HG02981 (cell line): ENCODE data around the gene PTPRM.

Experiments
- ATAC-seq: cut with Tn5 transposase; IDR thresholded peaks from one replicate; pipeline ENCODE4 v1.9.1; 2021; ENCODE audit warnings: mild to moderate bottlenecking, moderate library complexity; ENCODE audit not compliant: unreplicated experiment

PTPRM gene

GRCh38 chr18:8401606-8402005, 834.5 kb downstream of the PTPRM start:
- ATAC-seq: no peak

- ATAC-seq: no peak
These were observed 835.1 kb downstream of the PTPRM start for GRCh38 chr18:8402237-8402636.

- no peak for ATAC-seq
These were observed 836.6 kb downstream of the PTPRM start for GRCh38 chr18:8403713-8404112.

GRCh38 chr18:8406186-8406867, 839.2 kb downstream of the PTPRM start:
- no peak for ATAC-seq

GRCh38 chr18:8406868-8407250, 839.7 kb downstream of the PTPRM start:
- no peak for ATAC-seq

GRCh38 chr18:8409151-8409550, 842.0 kb downstream of the PTPRM start:
- ATAC-seq: no peak

GRCh38 chr18:8411492-8411891, 844.4 kb downstream of the PTPRM start:
- ATAC-seq: no peak

- ATAC-seq: no peak
These were observed 845.0 kb downstream of the PTPRM start for GRCh38 chr18:8412117-8412516.

GRCh38 chr18:8413189-8413588, 846.1 kb downstream of the PTPRM start:
- ATAC-seq: no peak

GRCh38 chr18:8413751-8414150, 846.6 kb downstream of the PTPRM start:
- ATAC-seq: no peak

GRCh38 chr18:8416212-8417019, 849.3 kb downstream of the PTPRM start:
- ATAC-seq: no peak

GRCh38 chr18:8422391-8422790, 855.3 kb downstream of the PTPRM start:
- ATAC-seq: no peak

- ATAC-seq: no peak
These were observed 856.0 kb downstream of the PTPRM start for GRCh38 chr18:8423051-8423557.

GRCh38 chr18:8424481-8424880, 857.4 kb downstream of the PTPRM start:
- ATAC-seq: no peak

- ATAC-seq: no peak
These were observed 858.0 kb downstream of the PTPRM start for GRCh38 chr18:8424917-8425725.

GRCh38 chr18:8426401-8426800, 859.3 kb downstream of the PTPRM start:
- no peak for ATAC-seq

GRCh38 chr18:8427339-8427738, 860.2 kb downstream of the PTPRM start:
- ATAC-seq: no peak

- no peak for ATAC-seq
These were observed 861.8 kb downstream of the PTPRM start for GRCh38 chr18:8428951-8429350.

- no peak for ATAC-seq
These were observed 863.9 kb downstream of the PTPRM start for GRCh38 chr18:8431036-8431435.

- ATAC-seq: no peak
These were observed 866.2 kb downstream of the PTPRM start for GRCh38 chr18:8433323-8433722.

- ATAC-seq: no peak
These were observed 866.7 kb downstream of the PTPRM start for GRCh38 chr18:8433771-8434170.
